ENCODE data around the gene CDHR3. TPM values are rescaled to one million over a fixed set of nuclear protein-coding genes. Genes with fewer than 3 reads are reported as not detected.

The CDHR3 gene
- total and polyA plus RNA-seq, 4 donors: 1.0 to 10.5 (median 1.8) TPM

- Histone ChIP-seq H3K9me3 (ENCODE audit: control insufficient read depth in 4 of 4, low read length in 3 of 4) (no peaks in the 10 kb centered on the region), H3K4me3 (ENCODE audit: low read depth in 1 of 3, low read length in 3 of 3) (peak overlapping the region in 2 of 3 donors; percentile 22 to 50), H3K4me1 (ENCODE audit: control insufficient read depth in 4 of 4, insufficient read depth in 4 of 4, low read length in 3 of 4) (peaks cover 4 to 25% (median 13%) of the 10 kb centered on the region in 4 donors), H3K9ac (ENCODE audit: low read depth in 1 of 2, low read length in 2 of 2) (peak overlapping the region in 1 of 2 donors; percentile 56), H3K36me3 (ENCODE audit: control insufficient read depth in 4 of 4, insufficient read depth in 3 of 4, low read depth in 1 of 4, low read length in 3 of 4) (no peaks in the 10 kb centered on the region), H3K27me3 (ENCODE audit: control insufficient read depth in 4 of 4, insufficient read depth in 4 of 4, low read length in 3 of 4) (no peaks in the 10 kb centered on the region), H3K27ac (ENCODE audit: low read depth in 1 of 2, low read length in 2 of 2) (peak overlapping the region; percentile 85 to 96)
- 28% methylated on average over 26 of the region's 26 CpGs for WGBS
- no peak for DNase-seq (ENCODE audit: low spot score)
- TF ChIP-seq FOXA2 (IDR thresholded peaks at IDR 0.05) (no peak), RXRA (IDR thresholded peaks at IDR 0.05) (peak; percentile 82 to 91), HNF4A (conservative IDR thresholded peaks at IDR 0.05) (peak; percentile 69 to 70), HNF4G (IDR thresholded peaks at IDR 0.05) (no peak), RAD21 (IDR thresholded peaks at IDR 0.05) (peak in 1 of 2 donors; percentile 37), CTCF (IDR thresholded peaks at IDR 0.05; ENCODE audit: low read depth, low read length, missing input control) (no peak), REST (IDR thresholded peaks at IDR 0.05) (peak; percentile 79), YY1 (IDR thresholded peaks at IDR 0.05) (no peak), ZBTB33 (IDR thresholded peaks at IDR 0.05) (no peak), TAF1 (conservative IDR thresholded peaks at IDR 0.05) (peak; percentile 18), NR2F2 (IDR thresholded peaks at IDR 0.05) (no peak), FOXA1 (IDR thresholded peaks at IDR 0.05) (no peak), EGR1 (IDR thresholded peaks at IDR 0.05; ENCODE audit: low read depth in 2 of 2) (no peak), SP1 (IDR thresholded peaks at IDR 0.05) (peak; percentile 61), JUND (IDR thresholded peaks at IDR 0.05) (peak in 1 of 2 donors; percentile 17), GABPA (IDR thresholded peaks at IDR 0.05 in 1 of 2, conservative IDR thresholded peaks at IDR 0.05 in 1 of 2) (no peak)
- TF ChIP-seq, protein P1, sequence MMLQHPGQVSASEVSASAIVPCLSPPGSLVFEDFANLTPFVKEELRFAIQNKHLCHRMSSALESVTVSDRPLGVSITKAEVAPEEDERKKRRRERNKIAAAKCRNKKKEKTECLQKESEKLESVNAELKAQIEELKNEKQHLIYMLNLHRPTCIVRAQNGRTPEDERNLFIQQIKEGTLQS (IDR thresholded peaks at IDR 0.05): peak; percentile 23
- TF ChIP-seq, protein P2, sequence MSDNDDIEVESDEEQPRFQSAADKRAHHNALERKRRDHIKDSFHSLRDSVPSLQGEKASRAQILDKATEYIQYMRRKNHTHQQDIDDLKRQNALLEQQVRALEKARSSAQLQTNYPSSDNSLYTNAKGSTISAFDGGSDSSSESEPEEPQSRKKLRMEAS (IDR thresholded peaks at IDR 0.05): peak; percentile 55
Observed at GRCh38 chr7:106065575-106066500, 102.8 kb downstream of the CDHR3 start.

Measured in liver (tissue), 9 donors.